Measurements from ENCODE around the gene ZBP1. TPM values are rescaled to one million over a fixed set of nuclear protein-coding genes. Genes with fewer than 3 reads are reported as not detected.

Gene ZBP1
- polyA plus RNA-seq, 1 experiment = not detected

DNA sequence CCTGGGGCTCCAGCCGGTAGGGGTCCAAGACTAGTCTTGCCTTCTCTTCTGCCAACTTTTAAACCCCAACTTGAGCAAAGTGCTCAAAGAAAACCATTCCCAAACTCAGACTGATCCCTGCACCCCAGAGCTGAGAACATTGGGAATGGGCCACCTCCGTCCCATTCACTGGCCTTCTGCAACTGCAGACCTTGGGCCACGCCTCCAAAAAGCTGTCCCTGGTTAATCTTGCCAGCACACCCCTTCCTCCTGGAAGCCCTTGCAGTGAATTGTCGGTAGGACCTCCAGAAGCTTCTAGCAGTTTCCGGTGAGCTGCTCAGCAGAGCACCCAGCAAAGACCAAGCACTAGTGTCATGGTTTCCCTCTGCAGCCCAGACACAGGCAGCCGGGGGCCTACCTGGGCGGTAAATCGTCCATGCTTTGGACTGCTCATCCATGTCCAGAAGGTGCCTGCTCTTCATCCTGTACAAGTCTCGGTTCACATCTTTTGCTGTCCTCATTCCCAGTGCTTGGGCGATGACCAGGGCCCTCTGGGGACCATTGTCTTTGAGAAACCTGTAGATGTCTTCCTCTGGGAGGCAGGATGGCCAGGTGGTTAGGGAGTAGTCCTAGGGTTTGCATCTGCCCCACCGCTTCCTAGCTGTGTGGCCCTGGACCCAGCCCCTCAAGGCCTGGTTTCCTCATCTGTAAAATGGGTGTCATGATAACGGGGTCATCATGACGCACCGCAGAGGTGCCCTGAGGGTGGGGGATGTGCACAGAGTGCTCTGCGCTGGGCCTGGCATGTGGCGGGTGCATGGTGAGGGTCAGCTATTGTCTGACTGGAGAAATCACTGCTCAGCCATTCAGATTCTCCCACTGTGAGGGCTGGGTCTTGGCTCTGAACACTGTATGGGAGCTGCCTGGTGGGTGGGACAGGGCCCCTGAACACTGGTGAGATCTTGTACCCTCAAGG, 5.5 kb downstream of the ZBP1 start:
- no peaks in the 10 kb centered on the region for H3K9me3 ChIP-seq (ENCODE audit: control insufficient read depth, insufficient read depth, low read length)
- H3K27ac ChIP-seq (ENCODE audit: low read depth, low read length) = no peak overlapping the region
- H3K4me3 ChIP-seq (ENCODE audit: low read depth, low read length) = no peak overlapping the region
- DNase-seq (ENCODE audit: low read depth, low spot score) = no peak
- TF ChIP-seq, protein P1, sequence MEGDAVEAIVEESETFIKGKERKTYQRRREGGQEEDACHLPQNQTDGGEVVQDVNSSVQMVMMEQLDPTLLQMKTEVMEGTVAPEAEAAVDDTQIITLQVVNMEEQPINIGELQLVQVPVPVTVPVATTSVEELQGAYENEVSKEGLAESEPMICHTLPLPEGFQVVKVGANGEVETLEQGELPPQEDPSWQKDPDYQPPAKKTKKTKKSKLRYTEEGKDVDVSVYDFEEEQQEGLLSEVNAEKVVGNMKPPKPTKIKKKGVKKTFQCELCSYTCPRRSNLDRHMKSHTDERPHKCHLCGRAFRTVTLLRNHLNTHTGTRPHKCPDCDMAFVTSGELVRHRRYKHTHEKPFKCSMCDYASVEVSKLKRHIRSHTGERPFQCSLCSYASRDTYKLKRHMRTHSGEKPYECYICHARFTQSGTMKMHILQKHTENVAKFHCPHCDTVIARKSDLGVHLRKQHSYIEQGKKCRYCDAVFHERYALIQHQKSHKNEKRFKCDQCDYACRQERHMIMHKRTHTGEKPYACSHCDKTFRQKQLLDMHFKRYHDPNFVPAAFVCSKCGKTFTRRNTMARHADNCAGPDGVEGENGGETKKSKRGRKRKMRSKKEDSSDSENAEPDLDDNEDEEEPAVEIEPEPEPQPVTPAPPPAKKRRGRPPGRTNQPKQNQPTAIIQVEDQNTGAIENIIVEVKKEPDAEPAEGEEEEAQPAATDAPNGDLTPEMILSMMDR (IDR thresholded peaks at IDR 0.05; ENCODE audit: low read depth, low read length) = no peak
- POLR2A ChIA-PET = no interaction called here
- H3K27me3 ChIP-seq (ENCODE audit: control insufficient read depth, insufficient read depth, low read length) = peaks cover 3% of the 10 kb centered on the region
- CTCF ChIA-PET = no interaction called here

DNA sequence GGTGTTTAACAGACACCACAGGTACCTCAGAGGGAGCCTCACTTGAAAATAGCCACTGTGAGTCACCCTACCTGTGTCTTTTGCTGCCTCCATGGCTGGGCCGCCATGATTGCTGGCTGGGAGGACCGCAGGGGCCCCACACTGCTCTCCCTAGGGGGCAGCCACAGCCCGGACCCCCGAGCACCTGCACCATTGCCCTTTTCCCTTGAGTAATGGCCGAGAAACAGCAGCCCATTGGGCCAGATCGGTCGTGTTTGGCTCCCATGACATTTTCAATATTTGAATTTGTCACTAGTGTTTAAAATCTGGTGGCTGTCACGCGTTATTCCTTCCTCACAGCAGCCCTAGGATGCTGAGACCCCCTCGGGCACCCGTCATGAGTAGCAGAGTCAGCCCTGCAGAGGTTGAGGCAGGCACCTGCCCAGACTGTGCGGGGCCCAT, 6.7 kb downstream of the ZBP1 start:
- TF ChIP-seq, protein P1 (IDR thresholded peaks at IDR 0.05; ENCODE audit: low read depth, low read length) = no peak
- POLR2A ChIA-PET = no interaction called here
- H3K27me3 ChIP-seq (ENCODE audit: control insufficient read depth, insufficient read depth, low read length) = peaks cover 3% of the 10 kb centered on the region

DNA sequence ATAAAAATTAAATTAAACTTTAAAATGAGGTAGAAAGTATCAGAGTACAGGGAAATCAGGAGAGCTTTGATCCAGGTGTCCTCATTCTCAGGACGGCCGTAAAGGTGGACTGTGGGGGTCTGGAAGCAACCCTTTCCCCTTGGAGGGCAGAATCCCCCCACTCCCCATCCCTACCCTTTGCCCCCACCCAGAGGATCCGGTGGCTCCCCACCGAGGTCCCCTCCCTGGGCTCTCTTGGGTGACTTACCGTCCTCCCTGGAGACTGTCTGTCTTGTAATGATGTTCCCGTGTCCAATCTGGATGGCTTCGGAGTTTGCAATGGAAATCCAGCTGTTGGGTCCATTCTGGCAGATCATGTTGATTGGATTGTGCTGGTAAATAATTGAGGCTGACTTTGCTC, 7.3 kb downstream of the ZBP1 start:
- Histone ChIP-seq H3K4me3 (ENCODE audit: low read depth, low read length) (no peak overlapping the region), H3K27ac (ENCODE audit: low read depth, low read length) (no peak overlapping the region), H3K27me3 (ENCODE audit: control insufficient read depth, insufficient read depth, low read length) (peaks cover 3% of the 10 kb centered on the region), H3K9me3 (ENCODE audit: control insufficient read depth, insufficient read depth, low read length) (no peaks in the 10 kb centered on the region; the same call in 1 of the 2 replicates)
- ChIA-PET CTCF (interaction anchor here (1.2 to 1.3 kb wide), 2 partner anchors 15 to 41 kb away, joined by 3 read pairs; no protein-coding TSS in a partner anchor), POLR2A (no interaction called here)
- DNase-seq (ENCODE audit: low read depth, low spot score) = no peak
- TF ChIP-seq, protein P1 (IDR thresholded peaks at IDR 0.05; ENCODE audit: low read depth, low read length) = no peak

More for the DNA sequence above, 6.7 kb downstream of the ZBP1 start:
- no peak overlapping the region for H3K27ac ChIP-seq (ENCODE audit: low read depth, low read length)
- no peak overlapping the region for H3K4me3 ChIP-seq (ENCODE audit: low read depth, low read length)
- DNase-seq (ENCODE audit: low read depth, low spot score) = no peak
- CTCF ChIA-PET = interaction anchor here (1.2 kb wide), 1 partner anchor 16 kb away, joined by 3 read pairs; no protein-coding TSS in a partner anchor
- no peaks in the 10 kb centered on the region; the same call in 1 of the 2 replicates for H3K9me3 ChIP-seq (ENCODE audit: control insufficient read depth, insufficient read depth, low read length)

DNA sequence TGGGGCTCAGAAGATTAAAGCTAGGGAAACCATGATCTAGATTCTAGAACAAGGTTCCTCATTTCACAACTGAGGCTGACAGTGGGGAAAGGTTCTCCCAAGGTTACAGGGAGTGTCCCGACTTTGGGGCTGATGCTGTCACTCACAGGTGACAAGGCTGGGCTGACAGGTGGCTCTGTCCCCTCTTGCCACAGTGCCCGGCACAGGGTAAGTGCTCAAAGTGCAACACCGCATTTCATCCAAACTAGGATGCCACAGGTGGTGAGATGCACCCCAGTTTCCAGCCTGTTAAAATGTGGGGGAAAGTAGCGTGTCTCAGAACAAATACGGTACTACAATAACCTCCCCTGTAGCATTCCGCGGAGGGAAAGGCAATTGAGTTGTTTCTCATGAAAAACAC, 7.8 kb downstream of the ZBP1 start:
- POLR2A ChIA-PET = no interaction called here
- Histone ChIP-seq H3K9me3 (ENCODE audit: control insufficient read depth, insufficient read depth, low read length) (no peaks in the 10 kb centered on the region; the same call in 1 of the 2 replicates), H3K27ac (ENCODE audit: low read depth, low read length) (no peak overlapping the region), H3K4me3 (ENCODE audit: low read depth, low read length) (no peak overlapping the region), H3K27me3 (ENCODE audit: control insufficient read depth, insufficient read depth, low read length) (peaks cover 3% of the 10 kb centered on the region)
- DNase-seq (ENCODE audit: low read depth, low spot score) = no peak
- TF ChIP-seq, protein P1 (IDR thresholded peaks at IDR 0.05; ENCODE audit: low read depth, low read length) = no peak
- CTCF ChIA-PET = interaction anchor here (1.3 kb wide), 1 partner anchor 41 kb away, joined by 3 read pairs; no protein-coding TSS in a partner anchor

All from AG04450 (cell line).